ENCODE results near the gene TRAP1. TPM values are rescaled to one million over a fixed set of nuclear protein-coding genes. Genes with fewer than 3 reads are reported as not detected.

The TRAP1 gene
- total and polyA plus RNA-seq, 2 experiments from 2014 or later: 143 to 228 TPM

DNA sequence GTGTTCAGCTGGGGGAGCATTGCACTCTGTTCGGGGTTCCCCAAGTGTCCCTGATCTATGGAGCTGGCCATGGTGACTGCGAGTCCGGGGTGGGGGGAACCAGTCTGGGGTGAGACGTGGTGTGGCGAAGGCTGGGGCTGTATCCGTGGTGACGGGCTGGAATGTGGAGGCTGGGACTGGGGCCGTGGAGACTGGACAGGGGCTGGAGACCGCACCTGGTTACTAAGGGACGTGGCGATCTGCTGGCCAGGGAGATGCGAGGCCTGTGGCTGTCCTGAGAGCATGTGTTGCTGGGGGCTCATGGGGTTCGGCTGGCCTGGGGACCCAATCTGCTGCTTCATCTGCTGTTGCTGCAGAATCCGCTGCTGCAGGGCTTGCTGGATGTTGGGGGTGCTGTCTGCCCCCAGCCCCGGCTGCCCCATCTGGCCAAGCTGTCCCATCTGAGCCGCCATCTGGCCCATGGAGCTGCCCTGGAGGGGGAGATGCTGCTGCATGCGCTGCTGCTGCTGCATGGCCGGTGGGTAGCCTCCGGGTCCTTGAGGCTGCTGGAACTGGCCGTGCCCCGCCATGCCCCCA, 10.6 kb upstream of the TRAP1 start:
- H3K36me3 ChIP-seq (ENCODE audit: insufficient read depth): peaks cover 4% of the 10 kb centered on the region
- H3K27me3 ChIP-seq (ENCODE audit: insufficient read depth): no peaks in the 10 kb centered on the region
- H3K9me2 ChIP-seq (ENCODE audit: insufficient read depth): no peaks in the 10 kb centered on the region
- H3F3A ChIP-seq (replicated peaks; ENCODE audit: low read depth): 0 out of 2 replicates have a peak, but pooled peaks cover 2% of the 10 kb centered on the region
- no peak overlapping the region for H3K4me3 ChIP-seq
- TF ChIP-seq NANOG (IDR thresholded peaks at IDR 0.05; ENCODE audit: borderline replicate concordance): no peak
- DNase-seq (ENCODE audit: low spot score) (no peak), ATAC-seq (no peak)
- peak overlapping the region; percentile 65; the same call in 1 of the 2 replicates for H3K27ac Mint-ChIP-seq
- H3K4me1 Mint-ChIP-seq: no peaks in the 10 kb centered on the region
- no peak overlapping the region for H3K27ac ChIP-seq (ENCODE audit: low read depth)
- no peak overlapping the region for H3K4me3 Mint-ChIP-seq
- no peak overlapping the region for H3K4me2 ChIP-seq
- no peaks in the 10 kb centered on the region for H3K79me2 ChIP-seq (replicated peaks; ENCODE audit: insufficient read depth)
- H4K20me1 ChIP-seq (replicated peaks; ENCODE audit: insufficient read depth): no peaks in the 10 kb centered on the region; the same call in 1 of the 2 replicates
- H3K36me3 Mint-ChIP-seq (ENCODE audit: low read depth): peaks cover 53% of the 10 kb centered on the region
- no peaks in the 10 kb centered on the region for H3K4me1 ChIP-seq (ENCODE audit: insufficient read depth)
- peaks cover 22% of the 10 kb centered on the region for H3K27me3 Mint-ChIP-seq (ENCODE audit: insufficient read depth, low read depth, poor library complexity)
- no peak overlapping the region for H2AFZ ChIP-seq
- no peaks in the 10 kb centered on the region for H3K9me3 Mint-ChIP-seq

DNA sequence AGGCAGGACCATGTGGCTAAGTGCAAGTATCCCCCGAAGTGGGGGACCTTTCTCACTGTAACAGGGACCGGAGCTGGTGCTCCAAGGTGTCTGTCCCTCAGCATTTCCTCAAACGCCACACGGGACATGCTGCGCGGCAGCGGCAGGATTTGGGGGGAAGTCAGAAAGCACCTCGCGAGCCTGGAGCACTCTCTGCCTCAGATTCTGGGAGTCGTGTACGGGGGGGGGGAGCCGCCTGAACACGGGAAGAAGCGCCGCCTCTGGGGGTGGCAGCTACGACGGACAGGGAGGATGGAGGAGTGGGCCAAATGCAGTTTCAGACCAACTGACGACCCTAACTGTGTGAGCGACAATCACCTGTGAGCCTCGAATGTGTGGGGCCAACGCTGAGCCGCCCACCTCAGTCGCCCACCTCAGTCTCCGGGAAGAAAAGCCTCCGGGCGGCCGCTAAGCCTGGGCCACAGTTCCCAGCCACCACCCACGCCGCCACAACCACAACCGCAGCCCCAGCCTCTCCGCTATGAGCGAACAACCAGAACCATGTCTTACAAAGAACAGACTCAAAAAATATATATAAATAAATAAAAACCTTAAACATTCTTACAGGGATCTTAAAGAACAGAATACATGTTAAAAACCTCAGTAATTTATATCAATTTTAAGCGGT, 8.8 kb upstream of the TRAP1 start:
- H3K4me1 Mint-ChIP-seq: no peaks in the 10 kb centered on the region
- no peaks in the 10 kb centered on the region for H3K9me2 ChIP-seq (ENCODE audit: insufficient read depth)
- H3K27me3 ChIP-seq (ENCODE audit: insufficient read depth): no peaks in the 10 kb centered on the region
- no peak overlapping the region for H2AFZ ChIP-seq
- peaks cover 21% of the 10 kb centered on the region for H3K27me3 Mint-ChIP-seq (ENCODE audit: insufficient read depth, low read depth, poor library complexity)
- peaks cover 3% of the 10 kb centered on the region; the same call in 1 of the 2 replicates for H3K36me3 ChIP-seq (ENCODE audit: insufficient read depth)
- TF ChIP-seq, protein P1, sequence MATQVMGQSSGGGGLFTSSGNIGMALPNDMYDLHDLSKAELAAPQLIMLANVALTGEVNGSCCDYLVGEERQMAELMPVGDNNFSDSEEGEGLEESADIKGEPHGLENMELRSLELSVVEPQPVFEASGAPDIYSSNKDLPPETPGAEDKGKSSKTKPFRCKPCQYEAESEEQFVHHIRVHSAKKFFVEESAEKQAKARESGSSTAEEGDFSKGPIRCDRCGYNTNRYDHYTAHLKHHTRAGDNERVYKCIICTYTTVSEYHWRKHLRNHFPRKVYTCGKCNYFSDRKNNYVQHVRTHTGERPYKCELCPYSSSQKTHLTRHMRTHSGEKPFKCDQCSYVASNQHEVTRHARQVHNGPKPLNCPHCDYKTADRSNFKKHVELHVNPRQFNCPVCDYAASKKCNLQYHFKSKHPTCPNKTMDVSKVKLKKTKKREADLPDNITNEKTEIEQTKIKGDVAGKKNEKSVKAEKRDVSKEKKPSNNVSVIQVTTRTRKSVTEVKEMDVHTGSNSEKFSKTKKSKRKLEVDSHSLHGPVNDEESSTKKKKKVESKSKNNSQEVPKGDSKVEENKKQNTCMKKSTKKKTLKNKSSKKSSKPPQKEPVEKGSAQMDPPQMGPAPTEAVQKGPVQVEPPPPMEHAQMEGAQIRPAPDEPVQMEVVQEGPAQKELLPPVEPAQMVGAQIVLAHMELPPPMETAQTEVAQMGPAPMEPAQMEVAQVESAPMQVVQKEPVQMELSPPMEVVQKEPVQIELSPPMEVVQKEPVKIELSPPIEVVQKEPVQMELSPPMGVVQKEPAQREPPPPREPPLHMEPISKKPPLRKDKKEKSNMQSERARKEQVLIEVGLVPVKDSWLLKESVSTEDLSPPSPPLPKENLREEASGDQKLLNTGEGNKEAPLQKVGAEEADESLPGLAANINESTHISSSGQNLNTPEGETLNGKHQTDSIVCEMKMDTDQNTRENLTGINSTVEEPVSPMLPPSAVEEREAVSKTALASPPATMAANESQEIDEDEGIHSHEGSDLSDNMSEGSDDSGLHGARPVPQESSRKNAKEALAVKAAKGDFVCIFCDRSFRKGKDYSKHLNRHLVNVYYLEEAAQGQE (IDR thresholded peaks at IDR 0.05; ENCODE audit: unreplicated experiment): no peak
- TF ChIP-seq ZNF114 (CRISPR knock-in tag; IDR thresholded peaks at IDR 0.05) (no peak), NANOG (IDR thresholded peaks at IDR 0.05; ENCODE audit: borderline replicate concordance) (no peak)
- no peak overlapping the region for H3K27ac Mint-ChIP-seq
- H3K36me3 Mint-ChIP-seq (ENCODE audit: low read depth): peaks cover 41% of the 10 kb centered on the region
- DNase-seq (ENCODE audit: low spot score) (no peak), ATAC-seq (no peak)
- H3K79me2 ChIP-seq (replicated peaks; ENCODE audit: insufficient read depth): no peaks in the 10 kb centered on the region
- 0 out of 2 replicates have a peak, but pooled peaks cover 2% of the 10 kb centered on the region for H3F3A ChIP-seq (replicated peaks; ENCODE audit: low read depth)
- no peaks in the 10 kb centered on the region; the same call in 1 of the 2 replicates for H4K20me1 ChIP-seq (replicated peaks; ENCODE audit: insufficient read depth)
- no peaks in the 10 kb centered on the region for H3K4me1 ChIP-seq (ENCODE audit: insufficient read depth)
- no peak overlapping the region for H3K4me3 ChIP-seq
- H3K4me2 ChIP-seq: no peak overlapping the region
- no peaks in the 10 kb centered on the region for H3K9me3 Mint-ChIP-seq
- no peak overlapping the region for H3K4me3 Mint-ChIP-seq
- H3K27ac ChIP-seq (ENCODE audit: low read depth): 0 out of 2 replicates have a peak overlapping the region, but pooled peaks have one; percentile 50

DNA sequence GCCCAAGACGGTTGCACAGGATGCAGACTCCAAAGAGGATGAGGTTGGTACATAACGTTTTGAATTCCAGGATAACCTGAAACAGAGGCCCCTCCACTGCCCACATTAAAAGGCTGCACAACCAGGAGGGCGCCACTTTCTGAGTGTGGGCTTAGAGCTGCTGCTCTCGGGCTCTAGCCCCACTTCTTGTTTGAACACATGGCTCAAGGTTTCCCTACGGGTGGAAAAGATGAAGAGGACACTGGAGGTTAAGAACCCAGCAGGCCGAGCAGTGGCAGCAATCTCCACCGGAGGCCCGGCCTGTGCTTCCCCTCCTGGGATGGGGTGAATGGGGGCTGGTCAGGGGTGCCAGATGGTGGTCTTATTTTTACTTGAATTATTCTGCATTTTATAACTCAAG, 8.0 kb upstream of the TRAP1 start:
- no peaks in the 10 kb centered on the region for H3K79me2 ChIP-seq (replicated peaks; ENCODE audit: insufficient read depth)
- no peak for DNase-seq (ENCODE audit: low spot score)
- H3K4me1 Mint-ChIP-seq: no peaks in the 10 kb centered on the region
- H4K20me1 ChIP-seq (replicated peaks; ENCODE audit: insufficient read depth): no peaks in the 10 kb centered on the region; the same call in 1 of the 2 replicates
- no peak overlapping the region for H2AFZ ChIP-seq
- no peaks in the 10 kb centered on the region for H3K4me1 ChIP-seq (ENCODE audit: insufficient read depth)
- no peak for ATAC-seq
- no peak overlapping the region for H3K27ac ChIP-seq (ENCODE audit: low read depth)
- no peak overlapping the region; the same call in 1 of the 2 replicates for H3K27ac Mint-ChIP-seq
- no peak overlapping the region for H3K4me2 ChIP-seq
- H3K4me3 ChIP-seq: no peak overlapping the region
- H3K27me3 Mint-ChIP-seq (ENCODE audit: insufficient read depth, low read depth, poor library complexity): peaks cover 19% of the 10 kb centered on the region
- H3K9me3 Mint-ChIP-seq: no peaks in the 10 kb centered on the region
- no peaks in the 10 kb centered on the region for H3K27me3 ChIP-seq (ENCODE audit: insufficient read depth)
- H3K36me3 Mint-ChIP-seq (ENCODE audit: low read depth): peaks cover 32% of the 10 kb centered on the region
- no peaks in the 10 kb centered on the region; the same call in 1 of the 2 replicates for H3K36me3 ChIP-seq (ENCODE audit: insufficient read depth)
- no peaks in the 10 kb centered on the region for H3K9me2 ChIP-seq (ENCODE audit: insufficient read depth)
- 0 out of 2 replicates have a peak, but pooled peaks cover 2% of the 10 kb centered on the region for H3F3A ChIP-seq (replicated peaks; ENCODE audit: low read depth)
- H3K4me3 Mint-ChIP-seq: no peak overlapping the region
- TF ChIP-seq NANOG (IDR thresholded peaks at IDR 0.05; ENCODE audit: borderline replicate concordance) (no peak), EZH2 (IDR thresholded peaks at IDR 0.05; ENCODE audit: low read depth, unreplicated experiment) (no peak), CREB1 (CRISPR knock-in tag; IDR thresholded peaks at IDR 0.05; ENCODE audit: low read depth) (no peak), STAT1 (IDR thresholded peaks at IDR 0.05; ENCODE audit: unreplicated experiment) (no peak)
- TF ChIP-seq, protein P2, sequence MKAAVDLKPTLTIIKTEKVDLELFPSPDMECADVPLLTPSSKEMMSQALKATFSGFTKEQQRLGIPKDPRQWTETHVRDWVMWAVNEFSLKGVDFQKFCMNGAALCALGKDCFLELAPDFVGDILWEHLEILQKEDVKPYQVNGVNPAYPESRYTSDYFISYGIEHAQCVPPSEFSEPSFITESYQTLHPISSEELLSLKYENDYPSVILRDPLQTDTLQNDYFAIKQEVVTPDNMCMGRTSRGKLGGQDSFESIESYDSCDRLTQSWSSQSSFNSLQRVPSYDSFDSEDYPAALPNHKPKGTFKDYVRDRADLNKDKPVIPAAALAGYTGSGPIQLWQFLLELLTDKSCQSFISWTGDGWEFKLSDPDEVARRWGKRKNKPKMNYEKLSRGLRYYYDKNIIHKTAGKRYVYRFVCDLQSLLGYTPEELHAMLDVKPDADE (IDR thresholded peaks at IDR 0.05): no peak
- TF ChIP-seq, protein P3, sequence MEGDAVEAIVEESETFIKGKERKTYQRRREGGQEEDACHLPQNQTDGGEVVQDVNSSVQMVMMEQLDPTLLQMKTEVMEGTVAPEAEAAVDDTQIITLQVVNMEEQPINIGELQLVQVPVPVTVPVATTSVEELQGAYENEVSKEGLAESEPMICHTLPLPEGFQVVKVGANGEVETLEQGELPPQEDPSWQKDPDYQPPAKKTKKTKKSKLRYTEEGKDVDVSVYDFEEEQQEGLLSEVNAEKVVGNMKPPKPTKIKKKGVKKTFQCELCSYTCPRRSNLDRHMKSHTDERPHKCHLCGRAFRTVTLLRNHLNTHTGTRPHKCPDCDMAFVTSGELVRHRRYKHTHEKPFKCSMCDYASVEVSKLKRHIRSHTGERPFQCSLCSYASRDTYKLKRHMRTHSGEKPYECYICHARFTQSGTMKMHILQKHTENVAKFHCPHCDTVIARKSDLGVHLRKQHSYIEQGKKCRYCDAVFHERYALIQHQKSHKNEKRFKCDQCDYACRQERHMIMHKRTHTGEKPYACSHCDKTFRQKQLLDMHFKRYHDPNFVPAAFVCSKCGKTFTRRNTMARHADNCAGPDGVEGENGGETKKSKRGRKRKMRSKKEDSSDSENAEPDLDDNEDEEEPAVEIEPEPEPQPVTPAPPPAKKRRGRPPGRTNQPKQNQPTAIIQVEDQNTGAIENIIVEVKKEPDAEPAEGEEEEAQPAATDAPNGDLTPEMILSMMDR (conservative IDR thresholded peaks at IDR 0.05; ENCODE audit: low read depth in 2 of 2): no peak
